ENCODE data around the gene NR2E3. TPM values are rescaled to one million over a fixed set of nuclear protein-coding genes. Genes with fewer than 3 reads are reported as not detected.

The NR2E3 gene
- polyA plus RNA-seq, 1 donor from 2014 or later: not detected

GRCh38 chr15:71823801-71824200, 13.4 kb downstream of the NR2E3 start:
- Histone ChIP-seq H4K20me1 (ENCODE audit: insufficient read depth) (no peaks in the 10 kb centered on the region), H2AFZ (ENCODE audit: low read depth, low read length) (no peak overlapping the region), H3K79me2 (replicated peaks; ENCODE audit: insufficient read depth, low read length) (no peaks in the 10 kb centered on the region), H3K27me3 (ENCODE audit: insufficient read depth, low read depth, low read length) (no peaks in the 10 kb centered on the region), H3K9ac (ENCODE audit: low read length) (no peak overlapping the region), H3K4me2 (ENCODE audit: low read length) (no peak overlapping the region), H3K36me3 (ENCODE audit: insufficient read depth, low read length) (peaks cover 22% of the 10 kb centered on the region), H3K9me2 (ENCODE audit: insufficient read depth, low read length) (no peaks in the 10 kb centered on the region), H3F3A (ENCODE audit: insufficient read depth, low read length, poor library complexity, severe bottlenecking) (no peaks in the 10 kb centered on the region), H3K4me3 (ENCODE audit: low read length) (no peak overlapping the region), H3K9me3 (ENCODE audit: low read length) (no peaks in the 10 kb centered on the region), H3K27ac (ENCODE audit: low read length) (no peak overlapping the region)
- TF ChIP-seq SMC3 (conservative IDR thresholded peaks at IDR 0.05; ENCODE audit: poor library complexity) (no peak), MXI1 (conservative IDR thresholded peaks at IDR 0.05; ENCODE audit: poor library complexity, severe bottlenecking) (no peak), TAF1 (IDR thresholded peaks at IDR 0.05; ENCODE audit: low read depth) (no peak), REST (IDR thresholded peaks at IDR 0.05; ENCODE audit: borderline replicate concordance) (no peak)

GRCh38 chr15:71825021-71825730, 14.8 kb downstream of the NR2E3 start:
- Histone ChIP-seq H3K36me3 (ENCODE audit: insufficient read depth, low read length) (peaks cover 22% of the 10 kb centered on the region), H3K9ac (ENCODE audit: low read length) (no peak overlapping the region), H3K27ac (ENCODE audit: low read length) (no peak overlapping the region), H3K4me2 (ENCODE audit: low read length) (no peak overlapping the region), H3K4me3 (ENCODE audit: low read length) (no peak overlapping the region), H3K9me2 (ENCODE audit: insufficient read depth, low read length) (no peaks in the 10 kb centered on the region), H4K20me1 (ENCODE audit: insufficient read depth) (no peaks in the 10 kb centered on the region), H3K9me3 (ENCODE audit: low read length) (no peaks in the 10 kb centered on the region), H3K79me2 (replicated peaks; ENCODE audit: insufficient read depth, low read length) (no peaks in the 10 kb centered on the region), H3K27me3 (ENCODE audit: insufficient read depth, low read depth, low read length) (no peaks in the 10 kb centered on the region), H3F3A (ENCODE audit: insufficient read depth, low read length, poor library complexity, severe bottlenecking) (no peaks in the 10 kb centered on the region), H2AFZ (ENCODE audit: low read depth, low read length) (no peak overlapping the region)
- no peak for TF ChIP-seq POLR2AphosphoS5 (IDR thresholded peaks at IDR 0.05)
- no peak for TF ChIP-seq EZH2 (IDR thresholded peaks at IDR 0.05; ENCODE audit: borderline replicate concordance, insufficient read depth, low read length, poor library complexity, severe bottlenecking)
- no peak for TF ChIP-seq RAD21 (conservative IDR thresholded peaks at IDR 0.05)
- TF ChIP-seq MXI1 (conservative IDR thresholded peaks at IDR 0.05; ENCODE audit: poor library complexity, severe bottlenecking): no peak
- no peak for TF ChIP-seq TAF1 (IDR thresholded peaks at IDR 0.05; ENCODE audit: low read depth)
- TF ChIP-seq REST (IDR thresholded peaks at IDR 0.05; ENCODE audit: borderline replicate concordance): no peak
- TF ChIP-seq SMC3 (conservative IDR thresholded peaks at IDR 0.05; ENCODE audit: poor library complexity): no peak
- TF ChIP-seq EP300 (conservative IDR thresholded peaks at IDR 0.05; ENCODE audit: poor library complexity, severe bottlenecking): no peak
- TF ChIP-seq CTCF (IDR thresholded peaks at IDR 0.05; ENCODE audit: poor library complexity, severe bottlenecking): no peak
